Loucy (cell line): Measurements from ENCODE around the gene EVC.

ENCODE experiments used
- CTCF ChIP-seq: fragments of 200-600 bp; sonication (generic); conservative IDR thresholded peaks from 2 replicates; pipeline ENCODE4 v1.5.1; 2014; ENCODE audit warnings: mild to moderate bottlenecking, antibody characterized with exemption, low read length
- EZH2phosphoT487 ChIP-seq: fragments of 200-600 bp; IDR thresholded peaks from 2 replicates; pipeline ENCODE4 v1.6.1; 2018; ENCODE audit warnings: antibody characterized with exemption, mild to moderate bottlenecking, moderate library complexity, borderline replicate concordance

GRCh38 chr4:5781691-5782090, 70.7 kb downstream of the EVC start:
- TF ChIP-seq CTCF (no peak), EZH2phosphoT487 (no peak)
